ENCODE data around the gene MPDZ. TPM values are rescaled to one million over a fixed set of nuclear protein-coding genes. Genes with fewer than 3 reads are reported as not detected.

The MPDZ gene
- total RNA-seq, 1 donor from 2014 or later: 38.7 TPM

DNA sequence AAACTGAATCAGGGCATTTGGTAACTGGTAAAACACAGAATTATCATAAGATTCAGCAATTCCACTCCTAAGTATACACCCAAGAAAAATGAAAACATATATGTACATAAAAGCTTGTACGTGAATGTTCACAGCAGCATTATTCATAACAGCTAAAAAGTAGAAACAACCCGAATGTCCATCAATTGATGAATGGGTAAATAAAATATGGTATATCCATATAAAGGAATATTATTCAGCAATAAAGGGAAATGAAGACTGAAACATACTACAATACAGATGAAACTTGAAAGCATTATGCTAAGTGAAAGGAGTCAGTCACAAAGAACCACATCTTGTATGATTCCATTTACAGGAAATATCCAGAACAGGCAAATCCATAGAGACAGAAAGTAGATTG, 65.5 kb downstream of the MPDZ start:
- Mint-ChIP-seq H3K4me3 (ENCODE audit: unreplicated experiment) (no peak overlapping the region), H3K27ac (ENCODE audit: unreplicated experiment) (no peak overlapping the region), H3K27me3 (ENCODE audit: unreplicated experiment) (no peaks in the 10 kb centered on the region), H3K4me1 (ENCODE audit: low read depth, unreplicated experiment) (no peaks in the 10 kb centered on the region), H3K9me3 (ENCODE audit: unreplicated experiment) (no peaks in the 10 kb centered on the region), H3K36me3 (ENCODE audit: unreplicated experiment) (no peaks in the 10 kb centered on the region)
- TF ChIP-seq, protein P1, sequence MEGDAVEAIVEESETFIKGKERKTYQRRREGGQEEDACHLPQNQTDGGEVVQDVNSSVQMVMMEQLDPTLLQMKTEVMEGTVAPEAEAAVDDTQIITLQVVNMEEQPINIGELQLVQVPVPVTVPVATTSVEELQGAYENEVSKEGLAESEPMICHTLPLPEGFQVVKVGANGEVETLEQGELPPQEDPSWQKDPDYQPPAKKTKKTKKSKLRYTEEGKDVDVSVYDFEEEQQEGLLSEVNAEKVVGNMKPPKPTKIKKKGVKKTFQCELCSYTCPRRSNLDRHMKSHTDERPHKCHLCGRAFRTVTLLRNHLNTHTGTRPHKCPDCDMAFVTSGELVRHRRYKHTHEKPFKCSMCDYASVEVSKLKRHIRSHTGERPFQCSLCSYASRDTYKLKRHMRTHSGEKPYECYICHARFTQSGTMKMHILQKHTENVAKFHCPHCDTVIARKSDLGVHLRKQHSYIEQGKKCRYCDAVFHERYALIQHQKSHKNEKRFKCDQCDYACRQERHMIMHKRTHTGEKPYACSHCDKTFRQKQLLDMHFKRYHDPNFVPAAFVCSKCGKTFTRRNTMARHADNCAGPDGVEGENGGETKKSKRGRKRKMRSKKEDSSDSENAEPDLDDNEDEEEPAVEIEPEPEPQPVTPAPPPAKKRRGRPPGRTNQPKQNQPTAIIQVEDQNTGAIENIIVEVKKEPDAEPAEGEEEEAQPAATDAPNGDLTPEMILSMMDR (IDR thresholded peaks at IDR 0.05; ENCODE audit: partially characterized antibody, unreplicated experiment): no peak
- no peak for DNase-seq

DNA sequence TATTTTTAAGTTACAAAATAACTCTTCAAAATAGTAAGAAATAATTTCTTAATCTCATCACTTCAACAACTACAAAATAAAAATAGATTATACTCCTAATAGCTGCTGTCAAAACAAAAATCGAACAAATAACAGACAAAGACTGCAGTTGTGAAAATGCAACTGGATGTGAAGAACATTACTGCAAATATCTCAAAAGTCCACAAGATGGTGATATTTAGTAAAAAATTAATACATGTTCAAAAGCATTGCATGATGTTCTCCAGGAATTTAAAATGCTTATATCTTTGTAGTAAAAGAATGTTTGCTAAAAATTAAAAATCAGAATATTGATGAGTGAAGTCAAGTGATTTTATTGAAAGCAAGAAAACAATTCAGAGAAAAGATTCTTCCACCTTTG, 66.2 kb downstream of the MPDZ start:
- Mint-ChIP-seq H3K27ac (ENCODE audit: unreplicated experiment) (no peak overlapping the region), H3K9me3 (ENCODE audit: unreplicated experiment) (no peaks in the 10 kb centered on the region), H3K27me3 (ENCODE audit: unreplicated experiment) (no peaks in the 10 kb centered on the region), H3K4me1 (ENCODE audit: low read depth, unreplicated experiment) (no peaks in the 10 kb centered on the region), H3K4me3 (ENCODE audit: unreplicated experiment) (no peak overlapping the region), H3K36me3 (ENCODE audit: unreplicated experiment) (no peaks in the 10 kb centered on the region)
- DNase-seq: no peak
- TF ChIP-seq, protein P1 (IDR thresholded peaks at IDR 0.05; ENCODE audit: partially characterized antibody, unreplicated experiment): no peak

DNA sequence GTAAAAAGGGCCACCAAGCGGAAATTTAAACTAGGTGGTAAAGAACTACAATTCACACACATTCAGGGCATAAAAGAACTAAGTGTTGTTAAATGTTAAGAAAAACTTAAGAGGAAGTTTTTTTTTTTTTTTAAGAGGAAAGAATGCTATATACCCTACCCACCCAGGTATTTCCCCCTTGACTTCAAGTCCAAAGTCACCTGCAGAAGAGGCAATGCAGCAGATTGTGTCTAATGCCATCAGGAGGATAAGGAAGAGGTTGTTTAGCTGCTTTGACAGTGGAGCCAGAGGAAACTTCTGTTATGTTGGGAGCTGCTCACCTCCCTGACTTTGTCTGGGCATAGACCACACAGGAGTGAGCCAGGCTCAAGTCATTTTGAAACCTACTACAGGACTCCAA, 69.2 kb downstream of the MPDZ start:
- H3K4me1 Mint-ChIP-seq (ENCODE audit: low read depth, unreplicated experiment): no peaks in the 10 kb centered on the region
- no peaks in the 10 kb centered on the region for H3K36me3 Mint-ChIP-seq (ENCODE audit: unreplicated experiment)
- no peak overlapping the region for H3K27ac Mint-ChIP-seq (ENCODE audit: unreplicated experiment)
- no peaks in the 10 kb centered on the region for H3K27me3 Mint-ChIP-seq (ENCODE audit: unreplicated experiment)
- H3K4me3 Mint-ChIP-seq (ENCODE audit: unreplicated experiment): no peak overlapping the region
- no peak for DNase-seq
- TF ChIP-seq, protein P1 (IDR thresholded peaks at IDR 0.05; ENCODE audit: partially characterized antibody, unreplicated experiment): no peak
- H3K9me3 Mint-ChIP-seq (ENCODE audit: unreplicated experiment): peaks cover 1% of the 10 kb centered on the region

DNA sequence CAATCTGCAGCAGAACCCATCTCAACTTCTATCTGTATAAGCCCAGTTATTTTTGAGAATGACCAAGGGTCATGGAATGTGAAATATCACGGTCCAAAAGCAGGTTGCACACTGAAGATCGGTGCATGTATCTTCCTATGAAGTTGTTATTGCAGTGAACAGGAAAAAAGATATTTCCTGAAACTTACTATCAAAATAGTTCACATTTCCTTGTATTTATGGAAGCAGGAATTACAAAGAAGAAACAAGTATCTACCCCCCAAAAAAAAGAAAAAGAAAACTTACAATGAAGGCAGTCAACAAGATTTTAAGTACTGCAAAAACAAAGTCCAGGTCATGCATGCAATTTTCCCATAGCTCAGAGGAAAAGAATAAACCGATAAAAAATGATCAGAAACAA, 70.0 kb downstream of the MPDZ start:
- Mint-ChIP-seq H3K9me3 (ENCODE audit: unreplicated experiment) (peaks cover 1% of the 10 kb centered on the region), H3K27me3 (ENCODE audit: unreplicated experiment) (no peaks in the 10 kb centered on the region), H3K27ac (ENCODE audit: unreplicated experiment) (no peak overlapping the region), H3K4me3 (ENCODE audit: unreplicated experiment) (no peak overlapping the region), H3K4me1 (ENCODE audit: low read depth, unreplicated experiment) (no peaks in the 10 kb centered on the region), H3K36me3 (ENCODE audit: unreplicated experiment) (no peaks in the 10 kb centered on the region)
- TF ChIP-seq, protein P1 (IDR thresholded peaks at IDR 0.05; ENCODE audit: partially characterized antibody, unreplicated experiment): no peak
- DNase-seq: no peak

DNA sequence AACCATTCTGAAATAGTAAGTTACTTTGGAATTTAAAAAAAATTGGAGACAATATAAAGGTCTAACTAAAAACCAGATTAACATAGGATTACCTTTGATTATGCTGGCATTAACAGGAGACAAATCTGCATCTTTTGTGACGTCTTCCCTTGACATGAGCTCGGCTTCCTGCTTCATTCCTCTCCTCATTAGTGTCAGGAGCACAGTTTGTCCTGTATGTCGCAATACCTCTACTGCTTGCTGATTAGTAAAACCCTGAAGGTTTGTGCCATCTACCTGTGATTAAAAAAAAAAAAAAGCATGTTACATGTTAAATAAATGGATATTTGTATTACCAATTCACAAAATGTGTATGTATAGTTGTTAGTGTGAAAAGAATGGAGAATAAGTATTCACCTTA, 73.7 kb downstream of the MPDZ start:
- H3K36me3 Mint-ChIP-seq (ENCODE audit: unreplicated experiment): no peaks in the 10 kb centered on the region

More for the DNA sequence above, 73.7 kb downstream of the MPDZ start:
- Mint-ChIP-seq H3K27me3 (ENCODE audit: unreplicated experiment) (no peaks in the 10 kb centered on the region), H3K27ac (ENCODE audit: unreplicated experiment) (no peak overlapping the region), H3K4me1 (ENCODE audit: low read depth, unreplicated experiment) (no peaks in the 10 kb centered on the region), H3K9me3 (ENCODE audit: unreplicated experiment) (peaks cover 1% of the 10 kb centered on the region), H3K4me3 (ENCODE audit: unreplicated experiment) (no peak overlapping the region)
- TF ChIP-seq, protein P1 (IDR thresholded peaks at IDR 0.05; ENCODE audit: partially characterized antibody, unreplicated experiment): no peak
- DNase-seq: no peak

Data from glutamatergic neuron (in vitro differentiated cells).